GM23248 (cell line): ENCODE measurements around the gene HOXA13. TPM values are rescaled to one million over a fixed set of nuclear protein-coding genes. Genes with fewer than 3 reads are reported as not detected.
A peak's percentile ranks its signal among the peaks of the same experiment; 100 is the strongest.

Experiments used
- DNase-seq: peaks from one replicate; pipeline ENCODE4 v3.0.0-alpha.2; 2015
- H2AFZ ChIP-seq: fragments of 200-600 bp; sonication (generic); 2 replicates; pipeline ENCODE4 v1.6.1; 2016; ENCODE audit warnings: antibody characterized with exemption
- H3F3A ChIP-seq: fragments of 200-600 bp; sonication (generic); 2 replicates; pipeline ENCODE4 v1.6.1; 2016; ENCODE audit warnings: mild to moderate bottlenecking, antibody characterized with exemption, mixed run types; ENCODE audit not compliant: insufficient read depth
- H3K27ac ChIP-seq: fragments of 200-600 bp; sonication (generic); 2 replicates; pipeline ENCODE4 v1.5.1; 2016; ENCODE audit warnings: mild to moderate bottlenecking
- H3K27me3 ChIP-seq: fragments of 200-600 bp; sonication (generic); replicated peaks from 2 replicates; pipeline ENCODE4 v1.6.1; 2016; ENCODE audit warnings: mild to moderate bottlenecking; ENCODE audit not compliant: insufficient read depth
- H3K36me3 ChIP-seq: fragments of 200-600 bp; sonication (generic); 2 replicates; pipeline ENCODE4 v1.6.1; 2016; ENCODE audit warnings: low read depth, mild to moderate bottlenecking
- H3K4me1 ChIP-seq: fragments of 200-600 bp; sonication (generic); 2 replicates; pipeline ENCODE4 v1.6.1; 2016; ENCODE audit warnings: mild to moderate bottlenecking; ENCODE audit not compliant: insufficient read depth
- H3K4me2 ChIP-seq: fragments of 200-600 bp; sonication (generic); one replicate; pipeline ENCODE4 v1.6.1; 2016; ENCODE audit warnings: mild to moderate bottlenecking; ENCODE audit not compliant: unreplicated experiment
- H3K4me3 ChIP-seq: fragments of 200-600 bp; sonication (generic); 2 replicates; pipeline ENCODE4 v1.5.1; 2016; ENCODE audit warnings: mild to moderate bottlenecking
- H3K79me2 ChIP-seq: fragments of 200-600 bp; sonication (generic); 2 replicates; pipeline ENCODE4 v1.6.1; 2016; ENCODE audit warnings: mild to moderate bottlenecking; ENCODE audit not compliant: insufficient read depth
- H3K9ac ChIP-seq: fragments of 200-600 bp; sonication (generic); 2 replicates; pipeline ENCODE4 v1.6.1; 2016; ENCODE audit warnings: mild to moderate bottlenecking
- H3K9me2 ChIP-seq: fragments of 200-600 bp; sonication (generic); 2 replicates; pipeline ENCODE4 v1.6.1; 2016; ENCODE audit warnings: mixed run types, mild to moderate bottlenecking, moderate library complexity; ENCODE audit not compliant: insufficient read depth
- H3K9me3 ChIP-seq: fragments of 200-600 bp; sonication (generic); one replicate; pipeline ENCODE4 v1.6.1; 2017; ENCODE audit warnings: low read depth
- H4K20me1 ChIP-seq: fragments of 200-600 bp; sonication (generic); 2 replicates; pipeline ENCODE4 v1.6.0; 2016; ENCODE audit not compliant: insufficient read depth
- EZH2 ChIP-seq: fragments of 200-600 bp; sonication (generic); IDR thresholded peaks from 2 replicates; pipeline ENCODE4 v1.6.1; 2018; ENCODE audit warnings: antibody characterized with exemption, mild to moderate bottlenecking; ENCODE audit not compliant: insufficient read depth, poor library complexity, severe bottlenecking
- EZH2phosphoT487 ChIP-seq: fragments of 200-600 bp; sonication (generic); IDR thresholded peaks from 2 replicates; pipeline ENCODE4 v1.6.1; 2018; ENCODE audit warnings: antibody characterized with exemption, moderate library complexity, mild to moderate bottlenecking, low read depth; ENCODE audit not compliant: insufficient read depth
- WGBS, 2 experiments: methylation state at CpG; one replicate each; pipeline ENCODE4 v1.1.6; 2015 to 2017; ENCODE audit warnings: low lambda C conversion rate in 2 of 2, low coverage in 1 of 2; ENCODE audit errors: missing lambda C conversion rate in 2 of 2; 5-methylcytosine and 5-hydroxymethylcytosine counted together
- in situ Hi-C: fragments of 300-500 bp; cut with MboI; formaldehyde crosslinking; loops from 2 replicates; pipeline ENCODE4 v1.15.0; 2020
- polyA plus RNA-seq: library from polyadenylated mRNA; unstranded; fragments of >200 nt; fragmentation: Nextera tagmentation; extraction: Ambion mirVana; gene quantifications from 2 replicates; pipeline ENCODE4 v1.2.1, GENCODE V29; 2016
- total RNA-seq: library from RNA; depleted of rRNA; stranded (reverse); fragments of >200 nt; shearing (Covaris generic); gene quantifications from 2 replicates; pipeline ENCODE4 v1.2.3, GENCODE V29; 2014

HOXA13 gene
- total and polyA plus RNA-seq, 2 experiments from 2014 or later: 0.15 to 0.43 TPM

DNA sequence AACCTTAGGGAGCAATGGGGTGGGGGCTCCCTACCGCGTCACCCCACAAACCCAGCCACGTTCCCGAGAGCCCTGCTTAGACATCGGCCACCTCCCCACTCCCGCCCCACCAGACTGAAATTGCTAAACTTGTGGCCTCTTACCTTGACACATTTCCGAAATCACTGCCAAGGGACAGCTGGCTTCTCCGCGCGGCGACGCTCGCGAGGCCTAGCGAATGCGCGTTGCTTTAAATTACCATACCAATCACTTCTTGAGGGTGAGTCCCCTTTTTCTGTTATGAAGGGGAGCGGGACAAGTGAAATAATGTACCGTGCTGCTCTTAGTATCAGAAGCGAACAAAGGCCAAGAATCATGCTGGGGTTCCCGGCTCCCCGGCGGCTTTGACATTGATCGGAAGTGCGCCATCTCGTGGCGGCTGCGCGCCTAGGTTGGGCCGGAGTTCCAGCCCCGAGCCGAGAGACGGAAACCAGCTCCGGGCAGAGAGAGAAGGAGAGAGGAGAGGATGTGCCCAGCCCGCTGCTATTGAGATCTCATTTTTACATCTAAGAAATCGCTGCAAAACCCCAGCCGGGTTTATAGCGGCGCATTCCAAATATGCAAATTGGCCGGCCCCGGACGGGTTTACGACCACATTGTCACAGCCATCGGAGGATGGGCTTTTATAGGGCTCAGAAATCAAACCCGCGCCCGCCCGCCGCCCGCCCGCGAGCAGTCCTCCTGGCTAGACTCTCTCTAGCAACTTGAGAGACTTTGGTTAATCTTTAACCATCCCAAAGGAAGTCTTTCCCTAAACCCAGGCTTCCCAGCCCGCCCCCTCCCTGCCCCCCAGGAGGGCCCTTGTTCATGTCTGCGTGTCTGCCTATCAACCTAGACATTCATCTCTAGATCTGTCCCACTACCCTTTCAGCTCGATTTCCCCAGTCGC, 20.1 kb downstream of the HOXA13 start:
- H3K79me2 ChIP-seq: peaks cover 90% of the 10 kb centered on the region
- in situ Hi-C loops: loop anchor here (10.0 kb wide), 1 partner anchor 1325 kb away; no protein-coding TSS in a partner anchor
- peak overlapping the region; percentile 83 for H2AFZ ChIP-seq
- H3K4me3 ChIP-seq: peak overlapping the region; percentile 83
- H3K9me3 ChIP-seq: no peaks in the 10 kb centered on the region
- no peaks in the 10 kb centered on the region for H3K27me3 ChIP-seq
- H4K20me1 ChIP-seq: no peaks in the 10 kb centered on the region
- no peak for TF ChIP-seq EZH2
- no peak for TF ChIP-seq EZH2phosphoT487
- peak overlapping the region; percentile 98 for H3K9ac ChIP-seq
- peak overlapping the region; percentile 99 for H3K27ac ChIP-seq
- DNase-seq: peak; percentile 94
- H3K4me1 ChIP-seq: peaks cover 58% of the 10 kb centered on the region
- H3K9me2 ChIP-seq: no peaks in the 10 kb centered on the region
- no peaks in the 10 kb centered on the region for H3K36me3 ChIP-seq
- 1 to 2% methylated on average over 54 to 56 of the region's 56 CpGs for WGBS, 2 experiments
- H3F3A ChIP-seq: no peaks in the 10 kb centered on the region
- peak overlapping the region; percentile 100 for H3K4me2 ChIP-seq

DNA sequence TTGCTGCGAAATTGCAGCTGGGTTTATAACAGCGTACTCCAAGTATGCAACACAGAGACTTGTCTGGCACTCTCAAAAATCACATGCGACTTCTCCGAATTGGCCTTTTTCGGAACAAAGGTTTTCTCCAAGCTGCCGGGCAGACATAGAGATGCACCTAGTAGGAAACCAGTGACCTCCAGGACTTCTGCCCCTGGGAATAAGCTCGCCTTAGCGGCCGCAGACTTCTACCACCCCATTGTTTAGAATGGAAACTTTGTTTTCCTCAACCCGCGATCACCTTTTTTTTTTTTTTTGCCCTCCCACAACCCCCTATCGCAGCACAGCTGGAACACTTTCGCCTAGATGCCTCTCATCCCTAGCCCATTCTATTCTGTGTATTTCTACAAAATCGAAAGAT, 20.9 kb downstream of the HOXA13 start:
- H3K27ac ChIP-seq: peak overlapping the region; percentile 99
- H4K20me1 ChIP-seq: no peaks in the 10 kb centered on the region
- no peaks in the 10 kb centered on the region for H3F3A ChIP-seq
- peak overlapping the region; percentile 98 for H3K9ac ChIP-seq
- peaks cover 95% of the 10 kb centered on the region for H3K79me2 ChIP-seq
- no peaks in the 10 kb centered on the region for H3K36me3 ChIP-seq
- 0 to 1% methylated on average over 14 of the region's 14 CpGs for WGBS, 2 experiments
- H3K9me2 ChIP-seq: no peaks in the 10 kb centered on the region
- H3K9me3 ChIP-seq: no peaks in the 10 kb centered on the region
- H3K27me3 ChIP-seq: no peaks in the 10 kb centered on the region
- peaks cover 60% of the 10 kb centered on the region for H3K4me1 ChIP-seq
- no peak for TF ChIP-seq EZH2
- no peak for TF ChIP-seq EZH2phosphoT487
- peak overlapping the region; percentile 83 for H2AFZ ChIP-seq
- H3K4me2 ChIP-seq: peak overlapping the region; percentile 100
- peak; percentile 57 for DNase-seq
- peak overlapping the region; percentile 83 for H3K4me3 ChIP-seq
- in situ Hi-C loops: loop anchor here (10.0 kb wide), 1 partner anchor 1324 kb away; no protein-coding TSS in a partner anchor

DNA sequence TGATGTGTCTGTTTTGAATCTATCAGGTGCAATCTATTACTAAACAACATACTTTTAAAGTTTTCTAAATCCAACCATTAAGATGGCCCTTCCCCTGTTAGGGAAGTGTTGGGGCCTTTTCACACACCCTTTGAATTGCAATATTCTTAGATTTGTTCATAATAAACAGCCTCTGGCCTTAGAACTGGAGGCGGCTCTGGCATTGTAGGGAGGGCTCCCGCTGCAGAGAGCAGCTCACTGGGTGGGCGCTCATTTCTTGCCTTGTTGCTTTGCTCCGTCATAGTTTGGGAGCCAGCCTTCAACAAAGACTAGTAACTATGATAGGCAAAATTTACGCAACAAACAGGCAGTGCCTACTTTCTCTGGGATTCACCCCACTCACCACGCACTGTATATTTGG, 21.5 kb downstream of the HOXA13 start:
- H3K36me3 ChIP-seq: no peaks in the 10 kb centered on the region
- DNase-seq: peak; percentile 95
- H3K27me3 ChIP-seq: no peaks in the 10 kb centered on the region
- peak overlapping the region; percentile 83 for H3K4me3 ChIP-seq
- H3F3A ChIP-seq: no peaks in the 10 kb centered on the region
- no peak for TF ChIP-seq EZH2phosphoT487
- TF ChIP-seq EZH2: no peak
- no peaks in the 10 kb centered on the region for H3K9me2 ChIP-seq
- H3K9me3 ChIP-seq: no peaks in the 10 kb centered on the region
- H3K4me2 ChIP-seq: peak overlapping the region; percentile 100
- WGBS, 2 experiments: 1% methylated on average over 6 of the region's 6 CpGs
- H3K27ac ChIP-seq: peak overlapping the region; percentile 99
- peak overlapping the region; percentile 83 for H2AFZ ChIP-seq
- in situ Hi-C loops: loop anchor here (10.0 kb wide), 1 partner anchor 1324 kb away; no protein-coding TSS in a partner anchor
- peaks cover 60% of the 10 kb centered on the region for H3K4me1 ChIP-seq
- H4K20me1 ChIP-seq: no peaks in the 10 kb centered on the region
- H3K9ac ChIP-seq: peak overlapping the region; percentile 98
- peaks cover 95% of the 10 kb centered on the region for H3K79me2 ChIP-seq

DNA sequence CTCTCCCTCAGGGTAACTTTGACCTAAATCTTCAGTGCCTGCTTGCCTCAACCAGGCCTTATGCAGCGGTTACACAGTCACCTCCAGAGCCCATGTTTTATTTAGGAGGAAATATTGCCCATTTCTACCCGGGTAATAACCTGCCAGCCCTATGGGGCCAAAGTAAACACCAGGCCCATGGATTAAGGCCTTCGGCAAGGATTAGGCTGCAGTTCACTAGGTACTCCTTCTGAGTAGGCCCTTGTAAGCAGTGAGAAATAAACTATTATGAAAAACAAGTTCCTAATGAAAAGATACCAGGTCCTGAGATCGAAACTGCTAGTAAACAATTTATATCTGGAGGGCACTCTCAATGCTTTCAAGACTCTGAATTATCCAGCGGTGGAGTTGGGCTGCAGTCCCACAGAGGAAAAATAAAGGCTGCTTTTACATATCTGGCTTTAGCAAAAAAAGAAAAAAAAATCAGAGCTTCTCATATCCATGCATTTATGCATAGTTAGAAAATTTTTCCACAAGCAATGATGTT, 22.0 kb downstream of the HOXA13 start:
- Histone ChIP-seq H3K4me2 (peak overlapping the region; percentile 100), H3K27me3 (no peaks in the 10 kb centered on the region), H3K9ac (peak overlapping the region; percentile 98), H3K79me2 (peaks cover 95% of the 10 kb centered on the region), H3K27ac (peak overlapping the region; percentile 99), H3K4me1 (peaks cover 58% of the 10 kb centered on the region), H3K36me3 (no peaks in the 10 kb centered on the region), H3K4me3 (peak overlapping the region; percentile 83), H3K9me2 (no peaks in the 10 kb centered on the region), H4K20me1 (no peaks in the 10 kb centered on the region), H2AFZ (peak overlapping the region; percentile 83), H3F3A (no peaks in the 10 kb centered on the region), H3K9me3 (no peaks in the 10 kb centered on the region)
- TF ChIP-seq EZH2phosphoT487 (0 out of 2 replicates have a peak, but pooled peaks have one; percentile 18), EZH2 (no peak)
- WGBS, 2 experiments: 1% methylated on average over 5 of the region's 5 CpGs
- in situ Hi-C loops: loop anchor here (10.0 kb wide), 1 partner anchor 1323 kb away; no protein-coding TSS in a partner anchor
- DNase-seq: peak; percentile 54
